IPS-15b (cell line): Measurements from ENCODE around the gene GASK1A.

ENCODE experiments used
- H3K27me3 ChIP-seq: one replicate; pipeline ENCODE4 v1.6.1; 2013; ENCODE audit warnings: low read length; ENCODE audit not compliant: control insufficient read depth, insufficient read depth
- H3K36me3 ChIP-seq: one replicate; pipeline ENCODE4 v1.6.1; 2013; ENCODE audit warnings: low read length; ENCODE audit not compliant: control insufficient read depth, insufficient read depth
- H3K4me1 ChIP-seq: one replicate; pipeline ENCODE4 v1.6.1; 2013; ENCODE audit warnings: mild to moderate bottlenecking, low read length; ENCODE audit not compliant: control insufficient read depth, insufficient read depth
- H3K4me3 ChIP-seq: one replicate; pipeline ENCODE4 v1.5.1; 2013; ENCODE audit warnings: low read depth, low read length
- H3K9ac ChIP-seq: one replicate; pipeline ENCODE4 v1.6.1; 2013; ENCODE audit warnings: low read depth, mild to moderate bottlenecking, low read length
- H3K9me3 ChIP-seq: one replicate; pipeline ENCODE4 v1.6.1; 2013; ENCODE audit warnings: mild to moderate bottlenecking, low read length; ENCODE audit not compliant: control insufficient read depth, insufficient read depth

GASK1A gene

DNA sequence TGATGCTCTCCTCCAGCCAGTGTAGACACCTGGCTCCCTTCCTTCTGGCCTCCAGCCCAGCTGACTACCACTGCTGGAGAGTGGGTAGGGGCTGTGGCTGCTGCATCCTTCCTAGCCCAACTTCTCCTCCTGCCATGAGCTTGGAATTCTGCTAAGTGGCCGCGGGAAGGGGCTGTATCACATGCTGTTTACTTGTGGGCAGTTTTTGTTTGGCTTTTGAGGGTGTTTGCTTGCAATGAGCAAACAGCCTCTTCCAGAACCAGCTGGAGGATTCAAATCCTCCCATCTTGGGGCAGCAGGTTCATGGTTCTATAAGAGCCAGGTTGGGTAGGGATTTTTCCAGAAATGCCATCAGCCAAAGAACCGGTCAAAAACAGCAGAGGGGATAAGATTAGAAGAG, 9.0 kb downstream of the GASK1A start:
- H3K4me1 ChIP-seq, result peaks cover 6% of the 10 kb centered on the region
- no peaks in the 10 kb centered on the region for H3K27me3 ChIP-seq
- no peaks in the 10 kb centered on the region for H3K36me3 ChIP-seq
- H3K9ac ChIP-seq, result no peak overlapping the region
- H3K9me3 ChIP-seq, result no peaks in the 10 kb centered on the region
- H3K4me3 ChIP-seq, result no peak overlapping the region

DNA sequence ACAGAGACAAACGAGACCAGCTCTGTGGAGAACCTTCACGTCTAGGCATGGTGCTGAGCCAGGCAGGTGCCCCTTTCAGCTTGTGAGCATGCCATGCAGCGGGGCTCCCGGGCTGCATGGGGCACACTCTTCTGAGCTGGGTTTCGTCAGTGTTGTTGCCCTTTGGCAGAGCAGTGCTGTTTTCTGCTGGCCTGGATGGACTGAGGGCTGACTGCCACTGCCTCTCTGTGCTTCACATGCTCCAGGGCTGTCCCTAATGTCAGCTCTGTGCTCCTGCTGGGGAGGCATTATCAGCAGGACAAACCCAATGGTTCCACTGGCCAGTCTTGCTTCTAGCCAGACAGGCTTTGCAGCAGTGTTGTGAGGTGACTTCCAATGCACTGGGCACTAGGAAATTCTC, 9.5 kb downstream of the GASK1A start:
- Histone ChIP-seq H3K9me3 (no peaks in the 10 kb centered on the region), H3K9ac (no peak overlapping the region), H3K27me3 (no peaks in the 10 kb centered on the region), H3K4me3 (no peak overlapping the region), H3K4me1 (peaks cover 6% of the 10 kb centered on the region), H3K36me3 (no peaks in the 10 kb centered on the region)

DNA sequence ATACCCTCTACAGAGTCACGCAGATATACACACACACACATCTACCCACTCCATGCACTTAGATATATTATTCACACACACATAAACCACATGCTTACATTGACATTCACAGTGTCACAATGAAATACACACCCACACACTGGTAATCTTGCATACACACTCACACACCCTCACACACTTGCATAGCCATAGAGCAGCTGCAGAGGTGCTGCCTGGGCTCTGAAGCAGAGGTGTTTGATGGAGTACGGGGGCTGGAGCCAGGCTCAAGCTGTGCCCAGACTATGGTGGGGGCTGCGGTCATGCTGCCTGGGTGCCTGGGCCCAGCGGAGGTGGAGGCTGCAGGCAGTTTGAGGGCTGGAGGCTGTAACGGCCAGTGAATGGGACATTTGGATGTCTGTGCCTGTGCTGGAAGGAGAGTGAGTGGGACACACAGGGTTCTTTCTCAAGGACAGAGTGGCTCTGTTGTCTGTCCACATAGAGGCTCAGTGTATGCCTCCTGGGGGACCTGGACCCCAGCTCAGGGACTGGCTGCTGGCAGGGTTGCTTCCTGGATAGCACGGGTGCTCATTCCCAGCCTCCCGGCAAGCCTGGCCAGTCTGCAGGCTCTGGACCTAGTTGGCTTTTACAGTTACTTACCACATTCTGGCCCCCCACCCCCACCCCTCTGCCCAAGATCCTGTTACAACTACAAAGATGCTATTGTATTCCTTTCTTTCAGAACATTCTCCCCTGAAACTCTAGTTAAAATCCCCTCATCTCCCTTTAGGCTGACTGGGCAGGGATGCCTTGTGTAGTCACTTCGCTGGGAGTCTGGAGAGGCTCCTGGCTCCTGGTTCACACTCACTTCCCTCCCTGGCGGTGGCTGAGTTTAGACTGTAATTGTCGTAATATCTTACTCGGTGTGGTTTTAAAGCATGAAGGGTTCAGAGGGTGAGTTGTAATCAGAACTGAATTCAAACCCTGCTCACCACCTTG, 12.5 kb downstream of the GASK1A start:
- Histone ChIP-seq H3K27me3 (no peaks in the 10 kb centered on the region), H3K9ac (peak overlapping the region; percentile 1), H3K4me3 (no peak overlapping the region), H3K36me3 (no peaks in the 10 kb centered on the region), H3K4me1 (peaks cover 6% of the 10 kb centered on the region), H3K9me3 (no peaks in the 10 kb centered on the region)

DNA sequence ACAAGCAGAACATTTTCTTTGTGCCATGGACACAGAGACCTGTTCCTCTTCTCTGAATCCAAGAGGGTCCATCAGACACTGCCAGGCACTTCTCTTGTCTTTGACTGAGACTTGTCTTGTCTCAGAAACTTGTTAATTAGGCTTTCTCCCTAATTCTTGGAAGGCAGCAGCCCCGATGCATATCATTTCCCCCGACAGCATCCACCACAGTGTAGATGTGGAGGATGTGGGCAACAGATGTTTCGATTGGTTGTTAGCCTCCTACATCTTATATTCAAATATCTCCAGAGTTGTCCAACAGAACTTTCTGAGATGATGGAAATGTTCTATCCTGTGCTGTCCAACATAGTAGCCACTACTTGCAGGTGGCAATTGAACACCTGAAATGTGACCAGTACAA, 15.5 kb downstream of the GASK1A start:
- H3K36me3 ChIP-seq, result no peaks in the 10 kb centered on the region
- H3K9ac ChIP-seq, result no peak overlapping the region
- no peaks in the 10 kb centered on the region for H3K9me3 ChIP-seq
- no peak overlapping the region for H3K4me3 ChIP-seq
- H3K27me3 ChIP-seq, result no peaks in the 10 kb centered on the region
- H3K4me1 ChIP-seq, result peaks cover 6% of the 10 kb centered on the region

DNA sequence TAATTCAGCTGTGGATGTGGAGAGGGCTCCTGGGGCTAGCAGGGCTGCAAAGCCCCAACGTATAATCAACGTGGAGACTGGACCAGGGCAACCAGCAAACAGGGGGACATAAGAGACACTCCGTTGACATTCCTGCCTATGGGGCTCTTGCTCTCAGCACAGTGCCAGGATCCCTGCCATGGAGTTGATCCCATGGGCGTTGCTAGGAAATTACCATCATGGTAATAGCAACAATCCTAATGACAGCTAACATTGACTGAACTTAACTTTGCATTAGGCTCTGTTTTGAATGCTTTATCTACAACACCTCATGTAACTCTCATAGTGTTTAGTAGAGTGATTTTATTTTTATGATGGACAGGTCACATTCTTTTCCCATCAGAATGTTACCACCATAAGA, 16.9 kb downstream of the GASK1A start:
- Histone ChIP-seq H3K27me3 (no peaks in the 10 kb centered on the region), H3K9me3 (no peaks in the 10 kb centered on the region), H3K4me3 (no peak overlapping the region), H3K9ac (no peak overlapping the region), H3K36me3 (no peaks in the 10 kb centered on the region), H3K4me1 (peaks cover 6% of the 10 kb centered on the region)

DNA sequence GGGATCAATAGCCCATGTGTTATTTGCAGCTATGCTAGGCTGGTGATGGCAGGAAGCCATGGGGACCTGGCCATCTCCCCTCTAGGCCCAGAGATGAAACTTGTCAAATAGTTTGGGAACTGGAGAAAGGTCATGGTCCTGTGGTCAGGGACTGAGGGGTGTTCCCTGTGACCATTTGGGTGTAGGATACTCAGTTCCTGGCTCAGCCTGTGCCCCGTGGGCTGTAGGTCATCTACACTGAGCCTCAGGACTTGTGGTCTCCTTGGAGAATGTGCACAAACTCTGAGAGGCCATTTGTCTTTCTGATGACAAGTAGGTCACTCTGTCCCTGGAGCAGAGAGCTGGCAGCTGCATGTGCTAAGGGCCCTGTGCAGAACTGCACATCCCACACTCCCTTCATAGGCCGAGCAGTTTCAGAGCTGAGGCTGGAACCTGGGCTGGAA, 17.5 kb downstream of the GASK1A start:
- Histone ChIP-seq H3K9ac (no peak overlapping the region), H3K27me3 (no peaks in the 10 kb centered on the region), H3K9me3 (no peaks in the 10 kb centered on the region), H3K4me1 (peaks cover 3% of the 10 kb centered on the region), H3K36me3 (no peaks in the 10 kb centered on the region), H3K4me3 (no peak overlapping the region)

DNA sequence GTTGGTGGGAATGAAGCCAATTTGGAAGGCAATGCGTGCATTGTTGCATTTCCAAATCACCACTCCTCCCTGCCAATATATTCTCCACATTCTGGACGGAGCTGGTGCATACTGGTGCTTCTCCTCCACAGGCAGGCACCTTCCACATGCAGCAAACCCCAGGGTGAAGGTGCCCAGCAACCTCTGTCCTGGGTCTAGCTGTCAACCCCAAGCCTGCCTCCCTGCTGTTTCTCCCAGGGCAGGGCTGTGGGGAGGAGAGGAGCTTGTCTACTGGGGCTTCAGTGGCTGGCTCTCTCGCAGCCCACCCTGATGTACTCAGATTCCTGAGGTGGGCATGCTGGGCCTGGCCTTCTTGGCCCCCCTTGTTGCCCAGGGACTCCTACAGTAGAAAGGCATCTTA, 20.1 kb downstream of the GASK1A start:
- Histone ChIP-seq H3K4me1 (no peaks in the 10 kb centered on the region), H3K4me3 (no peak overlapping the region), H3K27me3 (no peaks in the 10 kb centered on the region), H3K9me3 (no peaks in the 10 kb centered on the region), H3K36me3 (no peaks in the 10 kb centered on the region), H3K9ac (no peak overlapping the region)

DNA sequence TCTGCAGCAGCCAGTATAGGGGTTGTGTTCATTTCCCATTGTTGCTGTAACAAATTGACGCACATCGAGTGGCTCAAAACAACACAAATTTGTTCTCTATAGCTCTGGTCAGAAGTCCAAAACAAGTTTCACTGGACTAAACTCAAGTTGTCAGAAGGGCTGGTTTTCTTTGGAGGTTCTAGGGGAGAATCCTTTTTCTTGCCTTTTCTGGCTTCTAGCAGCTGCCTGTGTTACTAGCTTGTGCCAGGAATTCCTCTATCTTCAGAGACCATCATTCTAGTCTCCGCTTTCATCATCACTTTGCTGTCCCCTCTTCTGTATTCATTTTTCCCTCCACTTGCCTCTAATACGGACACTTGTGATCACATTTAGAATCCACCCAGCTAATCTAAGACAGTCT, 20.5 kb downstream of the GASK1A start:
- Histone ChIP-seq H3K9ac (no peak overlapping the region), H3K4me3 (no peak overlapping the region), H3K9me3 (no peaks in the 10 kb centered on the region), H3K36me3 (no peaks in the 10 kb centered on the region), H3K27me3 (no peaks in the 10 kb centered on the region), H3K4me1 (no peaks in the 10 kb centered on the region)

DNA sequence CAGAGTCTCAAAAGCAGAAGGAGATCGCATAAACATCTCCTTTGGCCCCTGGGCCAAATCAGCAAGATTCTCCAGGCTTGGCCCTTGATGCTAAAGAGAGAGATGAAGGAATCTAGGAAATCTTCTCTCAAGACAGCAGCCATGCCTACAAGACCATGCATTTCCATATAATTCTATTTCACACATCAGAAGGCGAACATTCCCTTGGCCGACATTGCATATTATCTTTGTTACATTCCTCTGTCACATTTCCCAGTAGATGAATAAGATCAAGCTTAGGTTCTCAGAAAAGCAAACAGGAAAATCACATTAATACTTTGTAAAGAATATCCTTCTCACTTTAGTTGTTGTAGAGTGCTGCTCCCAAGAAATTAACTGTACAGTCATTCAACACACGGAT, 21.3 kb downstream of the GASK1A start:
- H3K9me3 ChIP-seq, result no peaks in the 10 kb centered on the region
- no peaks in the 10 kb centered on the region for H3K36me3 ChIP-seq
- H3K9ac ChIP-seq, result no peak overlapping the region
- no peaks in the 10 kb centered on the region for H3K27me3 ChIP-seq
- H3K4me1 ChIP-seq, result no peaks in the 10 kb centered on the region
- no peak overlapping the region for H3K4me3 ChIP-seq

DNA sequence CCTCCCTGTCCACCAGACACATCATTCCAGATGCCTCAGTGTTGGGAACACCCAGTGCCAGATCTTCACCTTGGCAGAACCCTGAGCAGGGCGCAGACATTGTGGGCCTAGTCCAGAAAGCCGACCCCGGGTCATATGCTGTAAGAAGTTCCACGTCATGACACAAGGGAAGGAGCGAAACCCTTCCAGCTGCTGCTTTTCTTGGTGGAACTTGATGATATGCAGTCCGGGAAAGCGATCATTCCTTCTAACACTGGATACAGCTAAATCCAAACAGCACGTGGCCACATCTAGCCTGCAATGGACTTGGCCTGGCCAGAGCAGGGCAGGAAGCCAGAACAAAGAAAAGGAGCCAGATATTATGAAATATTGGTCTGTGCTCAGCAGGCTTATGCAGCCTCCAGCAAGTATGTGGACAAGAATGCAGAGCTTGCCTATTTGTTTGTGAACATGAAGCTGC, 22.0 kb downstream of the GASK1A start:
- Histone ChIP-seq H3K4me3 (no peak overlapping the region), H3K36me3 (no peaks in the 10 kb centered on the region), H3K4me1 (no peaks in the 10 kb centered on the region), H3K9me3 (no peaks in the 10 kb centered on the region), H3K27me3 (no peaks in the 10 kb centered on the region), H3K9ac (no peak overlapping the region)

DNA sequence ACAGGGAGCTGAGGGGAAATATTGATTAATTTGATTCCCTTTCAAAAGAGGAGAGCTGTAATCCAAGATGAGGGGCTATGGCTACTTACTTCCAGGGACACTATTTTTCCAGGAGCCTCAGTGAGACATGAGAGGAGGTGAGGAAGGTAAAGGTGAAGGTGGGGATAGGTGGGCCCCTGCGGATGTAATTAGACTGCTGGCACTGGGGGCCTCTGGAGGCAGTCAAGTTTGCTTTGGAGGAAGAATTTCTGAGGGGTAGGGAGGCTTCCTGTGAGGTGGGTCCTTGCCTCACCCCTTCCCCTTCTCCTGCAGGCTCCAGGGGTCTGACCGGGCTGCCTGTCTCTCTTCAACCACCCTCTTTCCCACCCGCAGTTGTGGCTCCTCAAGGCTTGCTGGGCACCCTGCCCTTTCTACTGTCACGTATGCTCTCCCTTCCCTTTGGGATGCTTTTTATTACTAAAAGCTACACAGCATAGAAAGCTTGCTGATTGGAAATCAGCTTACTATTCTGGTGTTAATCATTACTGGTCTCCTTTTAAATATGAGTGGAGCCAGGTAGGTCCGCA, 22.5 kb downstream of the GASK1A start:
- Histone ChIP-seq H3K4me1 (no peaks in the 10 kb centered on the region), H3K9ac (no peak overlapping the region), H3K36me3 (no peaks in the 10 kb centered on the region), H3K9me3 (no peaks in the 10 kb centered on the region), H3K27me3 (no peaks in the 10 kb centered on the region), H3K4me3 (no peak overlapping the region)

DNA sequence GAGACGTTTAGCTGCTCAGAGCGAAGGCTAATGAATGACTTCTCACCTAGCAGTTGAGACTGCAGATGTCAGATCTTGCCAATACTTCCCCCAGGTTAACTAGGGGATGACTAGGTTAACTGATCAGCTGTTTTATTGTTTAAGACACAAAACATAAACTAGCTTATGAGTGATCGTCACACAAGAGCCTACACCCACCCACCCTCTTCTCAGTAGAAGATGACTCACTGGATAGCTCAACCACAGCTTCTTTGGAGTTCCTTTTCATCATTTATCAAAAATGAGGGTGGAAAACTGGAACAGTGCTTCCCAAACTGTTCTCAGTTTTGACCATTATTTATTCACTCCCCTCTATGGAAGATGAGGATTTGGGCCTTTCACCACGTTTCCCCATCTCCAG, 25.2 kb downstream of the GASK1A start:
- Histone ChIP-seq H3K36me3 (no peaks in the 10 kb centered on the region), H3K9ac (no peak overlapping the region), H3K4me1 (no peaks in the 10 kb centered on the region), H3K27me3 (no peaks in the 10 kb centered on the region), H3K4me3 (no peak overlapping the region), H3K9me3 (no peaks in the 10 kb centered on the region)
